ENCODE results near the gene NBAS. TPM values are rescaled to one million over a fixed set of nuclear protein-coding genes. Genes with fewer than 3 reads are reported as not detected.
"Not testable (repeated sequence)": the region's sequence is repeated elsewhere in the genome, so short reads cannot be mapped to it uniquely, and the experiment has no call there.

The NBAS gene
- total and polyA plus RNA-seq, 8 donors: 14.5 to 96.2 (median 41.2) TPM

GRCh38 chr2:15260196-15260595, 300.9 kb downstream of the NBAS start:
- no peak for TF ChIP-seq POLR2A (IDR thresholded peaks at IDR 0.05)
- no peak for TF ChIP-seq CTCF (IDR thresholded peaks at IDR 0.05)
- no peak for TF ChIP-seq EP300 (IDR thresholded peaks at IDR 0.05)
- TF ChIP-seq POLR2AphosphoS5 (IDR thresholded peaks at IDR 0.05): no peak
- Histone ChIP-seq H3K27me3 (no peaks in the 10 kb centered on the region), H3K36me3 (peaks cover 0 to 14% (median 2%) of the 10 kb centered on the region in 4 donors), H3K27ac (peak overlapping the region in 4 of 5 donors; percentile 27 to 56 (median 32)), H3K9me3 (peaks cover 0 to 11% (median 6%) of the 10 kb centered on the region in 4 donors), H3K4me1 (peaks cover 0 to 9% (median 0%) of the 10 kb centered on the region in 4 donors), H3K4me3 (no peak overlapping the region)
- intact Hi-C loops (cut with DNase I; ENCODE audit: low total_unique reads): no loop called here
- WGBS, 5 donors: 33 to 76% (median 69%) methylated on average over 3 of the region's 3 CpGs
- no peak for DNase-seq

- peaks cover 0 to 11% (median 6%) of the 10 kb centered on the region in 4 donors for H3K9me3 ChIP-seq
- WGBS, 5 donors: 22 to 59% (median 40%) methylated on average over 1 of the region's 1 CpG
- no peak overlapping the region for H3K27ac ChIP-seq
- H3K4me3 ChIP-seq: no peak overlapping the region
- TF ChIP-seq CTCF (IDR thresholded peaks at IDR 0.05) (no peak), POLR2A (IDR thresholded peaks at IDR 0.05) (no peak), POLR2AphosphoS5 (IDR thresholded peaks at IDR 0.05) (no peak), EP300 (IDR thresholded peaks at IDR 0.05) (no peak)
- H3K36me3 ChIP-seq: peaks cover 0 to 8% (median under 1%) of the 10 kb centered on the region in 4 donors
- no peaks in the 10 kb centered on the region for H3K27me3 ChIP-seq
- intact Hi-C loops (cut with DNase I; ENCODE audit: low total_unique reads): no loop called here
- peaks cover 0 to 9% (median 0%) of the 10 kb centered on the region in 4 donors for H3K4me1 ChIP-seq
- no peak for DNase-seq
Observed at GRCh38 chr2:15259356-15259756, 301.8 kb downstream of the NBAS start.

DNA sequence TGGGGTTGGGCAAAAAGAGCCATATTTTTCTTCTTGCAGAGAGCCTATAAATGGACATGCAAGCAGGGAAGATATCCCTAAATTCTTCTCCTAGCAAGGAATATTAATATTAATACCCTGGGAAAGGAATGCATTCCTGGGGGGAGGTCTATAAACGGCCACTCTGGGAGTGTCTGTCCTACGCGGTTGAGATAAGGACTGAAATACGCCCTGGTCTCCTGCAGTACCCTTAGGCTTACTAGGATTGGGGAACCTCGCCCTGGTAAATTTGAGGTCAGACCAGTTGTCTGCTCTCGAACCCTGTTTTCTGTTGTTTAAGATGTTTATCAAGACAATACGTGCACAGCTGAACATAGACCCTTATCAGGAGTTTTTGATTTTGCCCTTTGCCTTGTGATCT, 302.7 kb downstream of the NBAS start:
- H3K4me1 ChIP-seq; H3K36me3 ChIP-seq; H3K27me3 ChIP-seq; intact Hi-C loops (cut with DNase I; ENCODE audit: low total_unique reads); H3K27ac ChIP-seq; DNase-seq; H3K4me3 ChIP-seq: not testable (repeated sequence)
- H3K9me3 ChIP-seq: peaks cover 0 to 11% (median 6%) of the 10 kb centered on the region in 4 donors
- WGBS, 5 donors: 85 to 96% (median 93%) methylated on average over 7 of the region's 7 CpGs

- no peak overlapping the region for H3K4me3 ChIP-seq
- TF ChIP-seq POLR2AphosphoS5 (IDR thresholded peaks at IDR 0.05): no peak
- TF ChIP-seq CTCF (IDR thresholded peaks at IDR 0.05): no peak
- no peak for TF ChIP-seq EP300 (IDR thresholded peaks at IDR 0.05)
- TF ChIP-seq POLR2A (IDR thresholded peaks at IDR 0.05): no peak
- no peak overlapping the region for H3K27ac ChIP-seq
- no peak for DNase-seq
- peaks cover 0 to 11% (median 4%) of the 10 kb centered on the region in 4 donors for H3K36me3 ChIP-seq
- H3K4me1 ChIP-seq: no peaks in the 10 kb centered on the region
- WGBS, 5 donors: 63 to 83% (median 72%) methylated on average over 3 of the region's 3 CpGs
- peaks cover 0 to 17% (median 4%) of the 10 kb centered on the region in 4 donors for H3K9me3 ChIP-seq
- H3K27me3 ChIP-seq: no peaks in the 10 kb centered on the region
- intact Hi-C loops (cut with DNase I; ENCODE audit: low total_unique reads): no loop called here
Observed at GRCh38 chr2:15253835-15254286, 307.3 kb downstream of the NBAS start.

DNA sequence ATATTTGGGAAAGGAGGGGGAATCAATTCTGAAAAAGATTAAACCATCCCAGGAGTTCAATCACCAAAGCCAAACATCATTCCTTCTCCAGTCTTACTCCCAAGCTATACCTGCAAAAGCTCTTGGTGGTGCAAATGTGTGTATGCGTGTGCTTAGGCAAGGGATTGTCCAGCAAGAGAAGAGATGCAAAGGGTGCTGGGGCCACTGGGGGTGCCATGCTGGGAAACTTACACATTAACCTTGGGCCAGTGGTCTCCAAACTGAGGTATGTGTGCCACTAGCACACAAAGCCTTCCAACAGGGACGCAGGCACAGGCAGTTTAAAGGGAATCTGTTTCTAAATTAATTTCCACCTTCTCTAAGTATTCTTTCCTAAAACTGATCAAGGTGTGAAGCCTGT, 307.9 kb downstream of the NBAS start:
- TF ChIP-seq POLR2AphosphoS5 (IDR thresholded peaks at IDR 0.05) (no peak), POLR2A (IDR thresholded peaks at IDR 0.05) (no peak), EP300 (IDR thresholded peaks at IDR 0.05) (no peak), CTCF (IDR thresholded peaks at IDR 0.05) (no peak)
- no peak for DNase-seq
- no peaks in the 10 kb centered on the region for H3K27me3 ChIP-seq
- 94 to 100% (median 100%) methylated on average over 2 of the region's 2 CpGs for WGBS, 5 donors
- H3K27ac ChIP-seq: no peak overlapping the region
- H3K4me1 ChIP-seq: no peaks in the 10 kb centered on the region
- H3K9me3 ChIP-seq: peaks cover 0 to 11% (median 2%) of the 10 kb centered on the region in 4 donors
- H3K4me3 ChIP-seq: no peak overlapping the region
- intact Hi-C loops (cut with DNase I; ENCODE audit: low total_unique reads): no loop called here
- H3K36me3 ChIP-seq: peaks cover 0 to 11% (median 4%) of the 10 kb centered on the region in 4 donors
